ENCODE results near the gene TLR10.

Gene TLR10

DNA sequence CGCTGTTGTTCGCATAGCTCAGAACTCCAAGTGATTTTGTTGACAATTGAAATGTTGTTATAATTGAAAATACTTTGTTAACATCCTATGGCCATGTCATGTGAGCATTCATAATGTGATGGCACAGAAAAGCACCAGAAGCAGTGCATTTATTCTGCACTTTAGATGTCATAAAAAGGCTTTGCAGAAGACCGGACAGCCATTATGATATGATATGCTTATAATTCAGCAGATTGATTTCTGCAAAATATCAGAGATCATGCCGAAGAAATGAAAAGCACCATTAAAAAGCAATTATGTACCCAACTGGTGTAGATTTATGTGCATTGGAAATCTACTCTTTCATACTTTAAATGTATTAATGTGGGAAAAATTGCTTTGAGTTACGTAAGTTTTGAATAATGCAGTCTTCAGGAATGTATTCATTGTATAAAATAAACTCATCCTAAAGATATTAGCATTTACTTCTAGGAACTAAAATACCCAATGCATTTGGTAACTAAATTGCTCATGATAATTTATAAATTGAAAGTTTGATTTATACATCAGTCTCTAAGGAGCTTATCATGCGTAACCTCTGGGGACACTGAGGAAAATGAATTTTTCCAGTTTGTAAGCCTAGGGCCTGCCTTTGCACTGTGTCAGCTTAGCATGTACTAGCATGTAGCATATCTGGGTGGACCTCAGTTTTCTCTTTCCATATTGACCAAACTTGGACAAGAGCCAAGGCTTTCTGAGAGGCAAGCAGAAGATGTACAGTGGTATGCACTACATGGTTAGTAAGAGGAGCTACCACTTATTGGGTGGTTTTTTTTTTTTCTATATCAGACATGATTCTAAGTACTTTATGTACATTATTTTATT is 43.6 kb downstream of the TLR10 start:
- H3K4me3 ChIP-seq (ENCODE audit: low read depth, low read length), result no peak overlapping the region
- no peaks in the 10 kb centered on the region for H3K27me3 ChIP-seq (ENCODE audit: insufficient read depth, low read depth, severe bottlenecking)
- H3K27ac ChIP-seq, result no peak overlapping the region
- no peaks in the 10 kb centered on the region for H3K36me3 ChIP-seq
- no peak for DNase-seq
- H3K9me3 ChIP-seq (ENCODE audit: severe bottlenecking), result no peaks in the 10 kb centered on the region
- TF ChIP-seq, protein P1, sequence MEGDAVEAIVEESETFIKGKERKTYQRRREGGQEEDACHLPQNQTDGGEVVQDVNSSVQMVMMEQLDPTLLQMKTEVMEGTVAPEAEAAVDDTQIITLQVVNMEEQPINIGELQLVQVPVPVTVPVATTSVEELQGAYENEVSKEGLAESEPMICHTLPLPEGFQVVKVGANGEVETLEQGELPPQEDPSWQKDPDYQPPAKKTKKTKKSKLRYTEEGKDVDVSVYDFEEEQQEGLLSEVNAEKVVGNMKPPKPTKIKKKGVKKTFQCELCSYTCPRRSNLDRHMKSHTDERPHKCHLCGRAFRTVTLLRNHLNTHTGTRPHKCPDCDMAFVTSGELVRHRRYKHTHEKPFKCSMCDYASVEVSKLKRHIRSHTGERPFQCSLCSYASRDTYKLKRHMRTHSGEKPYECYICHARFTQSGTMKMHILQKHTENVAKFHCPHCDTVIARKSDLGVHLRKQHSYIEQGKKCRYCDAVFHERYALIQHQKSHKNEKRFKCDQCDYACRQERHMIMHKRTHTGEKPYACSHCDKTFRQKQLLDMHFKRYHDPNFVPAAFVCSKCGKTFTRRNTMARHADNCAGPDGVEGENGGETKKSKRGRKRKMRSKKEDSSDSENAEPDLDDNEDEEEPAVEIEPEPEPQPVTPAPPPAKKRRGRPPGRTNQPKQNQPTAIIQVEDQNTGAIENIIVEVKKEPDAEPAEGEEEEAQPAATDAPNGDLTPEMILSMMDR (IDR thresholded peaks at IDR 0.05; ENCODE audit: low read depth, low read length), result no peak

DNA sequence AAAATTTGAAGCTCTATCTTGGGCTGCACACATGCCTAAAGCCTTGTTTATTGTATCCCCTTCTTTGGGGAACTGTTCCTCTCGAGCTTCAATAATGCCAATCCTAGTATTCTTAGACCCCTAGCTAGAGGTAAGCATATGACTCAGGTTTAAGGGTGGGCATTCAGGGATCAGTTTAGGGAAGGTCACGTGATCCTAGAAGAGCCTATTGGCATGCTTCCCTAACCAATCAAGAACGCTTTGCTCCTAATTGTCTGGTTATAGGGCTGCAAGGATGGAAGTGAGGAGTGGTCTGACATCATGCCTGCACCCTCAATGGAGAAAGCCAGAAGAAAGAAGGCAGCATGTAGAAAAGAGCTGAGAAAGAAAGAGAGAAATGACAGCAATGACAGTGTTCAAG is 46.9 kb downstream of the TLR10 start:
- DNase-seq, result no peak
- Histone ChIP-seq H3K9me3 (ENCODE audit: severe bottlenecking) (no peaks in the 10 kb centered on the region), H3K27me3 (ENCODE audit: insufficient read depth, low read depth, severe bottlenecking) (no peaks in the 10 kb centered on the region), H3K27ac (no peak overlapping the region), H3K36me3 (no peaks in the 10 kb centered on the region), H3K4me3 (ENCODE audit: low read depth, low read length) (no peak overlapping the region)
- TF ChIP-seq, protein P1 (IDR thresholded peaks at IDR 0.05; ENCODE audit: low read depth, low read length), result no peak

DNA sequence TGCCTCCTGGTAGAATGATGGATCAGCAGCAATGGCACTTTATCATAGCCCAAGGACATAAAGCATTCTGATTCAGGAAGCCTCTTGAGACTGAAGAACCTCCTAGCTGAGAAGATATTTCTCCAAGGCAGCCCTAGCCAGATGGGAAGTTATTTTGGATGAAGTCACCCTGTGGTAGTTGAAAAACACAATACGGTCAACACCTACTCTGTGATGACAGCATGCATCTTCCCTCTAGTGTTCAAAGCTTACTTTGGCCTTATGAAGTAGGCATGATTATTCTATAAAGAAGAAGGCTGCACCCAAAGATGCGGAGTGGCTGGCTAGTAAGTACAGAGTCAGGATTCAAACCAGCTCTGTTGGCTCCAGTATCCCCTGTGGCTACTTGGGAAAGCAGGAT is 47.9 kb downstream of the TLR10 start:
- Histone ChIP-seq H3K36me3 (no peaks in the 10 kb centered on the region), H3K9me3 (ENCODE audit: severe bottlenecking) (no peaks in the 10 kb centered on the region), H3K27ac (no peak overlapping the region), H3K27me3 (ENCODE audit: insufficient read depth, low read depth, severe bottlenecking) (no peaks in the 10 kb centered on the region), H3K4me3 (ENCODE audit: low read depth, low read length) (no peak overlapping the region)
- TF ChIP-seq, protein P1 (IDR thresholded peaks at IDR 0.05; ENCODE audit: low read depth, low read length), result no peak
- no peak for DNase-seq

GRCh38 chr4:38734446-38734845 is 48.3 kb downstream of the TLR10 start:
- H3K9me3 ChIP-seq (ENCODE audit: severe bottlenecking), result no peaks in the 10 kb centered on the region
- H3K27ac ChIP-seq, result no peak overlapping the region
- TF ChIP-seq, protein P1 (IDR thresholded peaks at IDR 0.05; ENCODE audit: low read depth, low read length), result no peak
- no peak overlapping the region for H3K4me3 ChIP-seq (ENCODE audit: low read depth, low read length)
- no peaks in the 10 kb centered on the region for H3K27me3 ChIP-seq (ENCODE audit: insufficient read depth, low read depth, severe bottlenecking)
- no peak for DNase-seq
- H3K36me3 ChIP-seq, result no peaks in the 10 kb centered on the region

DNA sequence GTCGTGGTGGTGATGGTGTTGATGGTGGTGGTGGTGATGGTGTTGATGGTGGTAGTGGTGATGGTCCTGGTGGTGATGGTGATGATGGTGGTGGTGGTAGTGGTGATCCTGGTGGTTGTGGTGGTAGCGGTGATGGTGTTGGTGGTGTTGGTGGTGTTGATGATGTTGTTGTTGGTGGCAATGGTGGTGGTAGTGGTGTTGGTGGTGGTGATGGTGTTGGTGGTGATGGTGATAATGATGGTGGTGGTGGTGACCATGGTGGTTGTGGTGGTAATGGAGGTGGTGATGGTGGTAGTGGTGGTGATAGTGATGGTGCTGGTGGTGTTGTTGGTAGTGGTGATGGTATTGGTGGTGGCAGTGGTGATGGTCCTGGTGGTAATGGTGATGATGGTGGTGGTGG is 49.1 kb downstream of the TLR10 start:
- no peak overlapping the region for H3K27ac ChIP-seq
- TF ChIP-seq, protein P1 (IDR thresholded peaks at IDR 0.05; ENCODE audit: low read depth, low read length), result no peak
- DNase-seq, result no peak
- H3K9me3 ChIP-seq (ENCODE audit: severe bottlenecking), result no peaks in the 10 kb centered on the region
- H3K4me3 ChIP-seq (ENCODE audit: low read depth, low read length), result no peak overlapping the region
- no peaks in the 10 kb centered on the region for H3K36me3 ChIP-seq
- no peaks in the 10 kb centered on the region for H3K27me3 ChIP-seq (ENCODE audit: insufficient read depth, low read depth, severe bottlenecking)

Data from WERI-Rb-1 (cell line).